Measurements from ENCODE around the gene MAP2K6. TPM values are rescaled to one million over a fixed set of nuclear protein-coding genes. Genes with fewer than 3 reads are reported as not detected.

Gene MAP2K6
- total RNA-seq, 1 experiment from 2014 or later = 17.7 TPM

DNA sequence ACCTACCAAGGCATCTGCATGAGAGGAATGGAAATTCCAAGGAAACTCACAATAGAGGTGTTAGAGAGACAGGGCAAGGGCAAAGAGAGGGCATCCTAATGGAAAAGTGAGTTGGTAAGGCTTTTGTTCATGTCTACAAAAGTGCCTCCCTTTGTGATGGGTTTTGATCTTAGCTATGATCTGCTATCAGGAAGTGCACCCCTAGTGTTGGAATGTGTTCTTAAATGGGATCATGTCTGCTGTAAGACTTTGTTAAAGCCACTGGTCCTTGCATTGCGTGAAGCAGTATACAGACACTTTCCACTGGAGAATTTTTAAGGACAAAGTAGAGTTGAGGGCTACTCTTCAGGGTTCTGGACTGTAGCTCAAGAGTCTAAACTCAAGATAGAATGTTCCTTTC is 92.0 kb downstream of the MAP2K6 start:
- H3K4me1 Mint-ChIP-seq = peaks cover 39 to 47% of the 10 kb centered on the region in 2 experiments
- no peaks in the 10 kb centered on the region for H3K79me1 ChIP-seq (ENCODE audit: insufficient read depth, low read depth, low read length, poor library complexity, severe bottlenecking)

More for the DNA sequence above, 92.0 kb downstream of the MAP2K6 start:
- Histone ChIP-seq H3K56ac (ENCODE audit: insufficient read length, low read depth, low read length) (no peak overlapping the region), H3K23me2 (ENCODE audit: insufficient read length, low read depth, low read length, poor library complexity, severe bottlenecking) (peaks cover 4% of the 10 kb centered on the region), H3K79me2 (ENCODE audit: insufficient read depth, low read length) (no peaks in the 10 kb centered on the region), H3K9me3 (ENCODE audit: control insufficient read depth, low read depth, low read length) (no peaks in the 10 kb centered on the region), H2AFZ (ENCODE audit: low read length) (no peak overlapping the region), H2BK120ac (ENCODE audit: low read depth, low read length, poor library complexity, severe bottlenecking) (no peak overlapping the region), H3K4me2 (ENCODE audit: insufficient read depth, insufficient read length, low read length) (no peak overlapping the region), H4K20me1 (ENCODE audit: control insufficient read depth, insufficient read depth, insufficient read length) (no peaks in the 10 kb centered on the region), H3K14ac (ENCODE audit: insufficient read depth, low read length) (no peak overlapping the region), H3K23ac (ENCODE audit: insufficient read length, low read depth, low read length) (no peak overlapping the region), H3T11ph (ENCODE audit: low read length) (no peak overlapping the region), H2BK5ac (ENCODE audit: insufficient read length, low read length) (no peak overlapping the region), H2BK20ac (ENCODE audit: low read depth, low read length, poor library complexity, severe bottlenecking) (no peak overlapping the region), H4K5ac (ENCODE audit: insufficient read length, low read depth, low read length) (no peak overlapping the region), H2BK12ac (ENCODE audit: insufficient read length, low read depth, low read length) (no peak overlapping the region), H3K27me3 (ENCODE audit: insufficient read depth, low read length) (no peaks in the 10 kb centered on the region), H3K9ac (ENCODE audit: extremely low read depth, insufficient read length, low read length) (no peak overlapping the region), H4K8ac (replicated peaks; ENCODE audit: insufficient read length, low read depth, low read length) (no peak overlapping the region), H2AK5ac (ENCODE audit: insufficient read length, low read length) (no peak overlapping the region), H3K4me1 (ENCODE audit: insufficient read depth, low read length) (peaks cover 2% of the 10 kb centered on the region; the same call in 1 of the 2 replicates), H3K27ac (ENCODE audit: insufficient read length, low read depth, low read length) (no peak overlapping the region), H4K91ac (ENCODE audit: insufficient read length, low read depth, low read length) (no peak overlapping the region), H3K4ac (ENCODE audit: low read depth, low read length) (no peak overlapping the region), H3K18ac (ENCODE audit: insufficient read length, low read depth, low read length) (no peak overlapping the region), H2BK15ac (ENCODE audit: low read depth, low read length) (no peak overlapping the region)
- Mint-ChIP-seq H3K27me3 (ENCODE audit: low read depth) (no peaks in the 10 kb centered on the region), H3K4me3 (no peak overlapping the region), H3K9me3 (no peaks in the 10 kb centered on the region), H3K36me3 (ENCODE audit: insufficient read depth in 1 of 3, low read depth in 3 of 3) (peaks cover 0 to 4% (median 2%) of the 10 kb centered on the region in 3 experiments; a peak in 2 of 7 replicates), H3K27ac (peak overlapping the region in 1 of 3 experiments; percentile 62; a peak in 1 of 7 replicates)
- no CpG with 5 or more reads among the region's 1 CpG for WGBS (ENCODE audit: extremely low coverage, insufficient read length, low lambda C conversion rate)
- DNase-seq = no peak
- TF ChIP-seq, protein P1, sequence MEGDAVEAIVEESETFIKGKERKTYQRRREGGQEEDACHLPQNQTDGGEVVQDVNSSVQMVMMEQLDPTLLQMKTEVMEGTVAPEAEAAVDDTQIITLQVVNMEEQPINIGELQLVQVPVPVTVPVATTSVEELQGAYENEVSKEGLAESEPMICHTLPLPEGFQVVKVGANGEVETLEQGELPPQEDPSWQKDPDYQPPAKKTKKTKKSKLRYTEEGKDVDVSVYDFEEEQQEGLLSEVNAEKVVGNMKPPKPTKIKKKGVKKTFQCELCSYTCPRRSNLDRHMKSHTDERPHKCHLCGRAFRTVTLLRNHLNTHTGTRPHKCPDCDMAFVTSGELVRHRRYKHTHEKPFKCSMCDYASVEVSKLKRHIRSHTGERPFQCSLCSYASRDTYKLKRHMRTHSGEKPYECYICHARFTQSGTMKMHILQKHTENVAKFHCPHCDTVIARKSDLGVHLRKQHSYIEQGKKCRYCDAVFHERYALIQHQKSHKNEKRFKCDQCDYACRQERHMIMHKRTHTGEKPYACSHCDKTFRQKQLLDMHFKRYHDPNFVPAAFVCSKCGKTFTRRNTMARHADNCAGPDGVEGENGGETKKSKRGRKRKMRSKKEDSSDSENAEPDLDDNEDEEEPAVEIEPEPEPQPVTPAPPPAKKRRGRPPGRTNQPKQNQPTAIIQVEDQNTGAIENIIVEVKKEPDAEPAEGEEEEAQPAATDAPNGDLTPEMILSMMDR (conservative IDR thresholded peaks at IDR 0.05) = peak; percentile 64
